ENCODE measurements around the gene FSD1.
"Not testable (repeated sequence)": the region's sequence is repeated elsewhere in the genome, so short reads cannot be mapped to it uniquely, and the experiment has no call there.

Gene FSD1

GRCh38 chr19:4304538-4305256 is at the start of gene FSD1:
Gene FSD1 (plus strand): TSS chr19:4304598. CDS start chr19:4304747, 149 bp downstream.
- FAIRE-seq (no peak), DNase-seq (ENCODE audit: insufficient read length, low spot score) (peak; percentile 97)
- peak; percentile 31 for TF ChIP-seq POLR2A (IDR thresholded peaks at IDR 0.05; ENCODE audit: low read depth, low read length)

DNA sequence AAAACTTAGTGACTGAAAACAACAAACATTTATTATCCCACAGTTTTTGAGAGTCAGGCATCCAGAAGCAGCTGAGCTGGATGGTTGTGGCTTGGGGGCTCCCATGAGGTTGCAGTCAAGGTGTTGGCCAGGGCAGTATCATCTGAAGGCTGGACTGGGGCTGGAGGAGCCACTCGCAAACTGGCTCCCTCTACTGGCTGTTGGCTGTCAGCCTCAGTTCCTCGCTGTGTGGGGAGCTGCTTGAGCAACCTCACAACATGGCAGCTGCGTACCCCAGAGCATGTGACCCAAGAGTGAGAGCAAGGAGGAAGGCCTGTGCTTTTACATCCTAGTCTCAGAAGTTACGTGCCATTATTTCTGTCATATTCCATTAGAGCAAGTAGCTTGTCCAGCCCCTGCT is 47.8 kb upstream of the FSD1 start:
- no peak for TF ChIP-seq POLR2A (IDR thresholded peaks at IDR 0.05; ENCODE audit: low read depth, low read length)
- DNase-seq (ENCODE audit: insufficient read length, low spot score) (no peak), FAIRE-seq (no peak)

DNA sequence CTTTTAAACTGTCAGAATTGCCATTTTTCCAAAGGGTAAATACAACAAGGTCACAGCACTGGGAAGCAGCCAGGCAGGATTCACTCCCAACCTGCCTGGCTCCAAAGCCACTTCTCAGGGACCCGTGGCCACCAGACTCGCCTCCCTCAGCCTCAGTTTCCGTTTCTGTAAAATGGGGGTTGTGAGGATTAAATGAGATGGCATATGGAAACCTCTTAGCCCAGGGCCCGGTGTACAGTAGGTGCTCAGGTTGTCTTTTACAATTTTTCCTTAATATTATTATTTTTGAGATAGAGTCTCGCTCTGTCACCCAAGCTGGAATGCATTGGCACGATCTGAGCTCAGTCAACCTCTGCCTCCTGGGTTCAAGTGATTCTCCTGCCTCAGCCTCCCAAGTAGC is 47.4 kb upstream of the FSD1 start:
- no peak for DNase-seq (ENCODE audit: insufficient read length, low spot score)
- TF ChIP-seq POLR2A (IDR thresholded peaks at IDR 0.05; ENCODE audit: low read depth, low read length), result no peak
- FAIRE-seq, result no peak

DNA sequence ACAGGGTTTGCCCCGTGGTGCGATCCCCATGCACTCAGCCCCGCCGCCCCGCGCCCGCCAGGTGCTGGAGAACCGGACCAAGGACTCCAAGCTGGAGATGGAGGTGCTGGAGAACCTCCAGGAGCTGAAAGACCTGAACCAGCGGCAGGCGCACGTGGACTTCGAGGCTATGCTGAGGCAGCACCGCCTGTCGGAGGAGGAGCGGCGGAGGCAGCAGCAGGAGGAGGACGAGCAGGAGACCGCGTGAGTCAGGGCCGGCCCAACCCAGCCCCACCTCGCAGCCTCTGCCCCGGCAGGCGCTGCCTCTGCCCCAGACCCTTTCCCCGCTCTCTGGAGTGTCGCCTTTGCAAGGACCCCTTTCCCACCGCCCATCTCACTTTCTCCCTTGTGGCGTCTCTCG is 46.2 kb upstream of the FSD1 start:
- FAIRE-seq (no peak), DNase-seq (ENCODE audit: insufficient read length, low spot score) (no peak)
- TF ChIP-seq POLR2A (IDR thresholded peaks at IDR 0.05; ENCODE audit: low read depth, low read length), result no peak

DNA sequence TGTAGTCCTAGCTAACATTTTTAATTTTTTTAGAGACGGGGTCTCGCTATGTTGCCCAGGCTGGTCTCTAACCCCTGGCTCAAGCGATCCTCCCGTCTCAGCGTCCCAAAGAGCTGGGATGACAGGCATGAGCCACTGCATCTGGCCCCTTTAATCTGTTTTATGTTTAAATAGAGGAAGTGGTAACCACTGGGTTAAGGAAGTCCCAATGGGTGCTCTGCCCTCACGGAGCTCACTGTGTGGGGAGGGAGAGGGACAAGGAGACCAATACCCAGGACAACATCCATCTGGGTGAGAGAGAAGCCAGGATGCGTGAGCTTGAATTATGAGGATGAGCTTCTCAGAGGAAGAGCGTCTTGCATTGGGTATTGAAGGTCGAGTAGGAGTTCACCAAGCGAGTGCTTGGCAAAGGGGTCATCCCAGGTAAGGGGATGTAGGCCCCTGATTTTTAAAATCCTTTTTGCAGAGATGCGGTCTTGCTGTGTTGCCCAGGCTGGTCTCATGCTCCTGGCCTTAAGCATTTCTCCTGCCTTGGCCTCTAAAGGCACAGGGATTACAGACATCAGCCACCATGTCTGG is 43.7 kb upstream of the FSD1 start:
- DNase-seq (ENCODE audit: insufficient read length, low spot score), result no peak
- no peak for TF ChIP-seq POLR2A (IDR thresholded peaks at IDR 0.05; ENCODE audit: low read depth, low read length)
- FAIRE-seq, result no peak

GRCh38 chr19:4264812-4265211 is 39.6 kb upstream of the FSD1 start:
- no peak for DNase-seq (ENCODE audit: insufficient read length, low spot score)
- no peak for TF ChIP-seq POLR2A (IDR thresholded peaks at IDR 0.05; ENCODE audit: low read depth, low read length)
- no peak for FAIRE-seq

- TF ChIP-seq POLR2A (IDR thresholded peaks at IDR 0.05; ENCODE audit: low read depth, low read length), result no peak
- no peak for FAIRE-seq
- DNase-seq (ENCODE audit: insufficient read length, low spot score), result no peak
Observed at GRCh38 chr19:4266253-4267000, 38.0 kb upstream of the FSD1 start.

DNA sequence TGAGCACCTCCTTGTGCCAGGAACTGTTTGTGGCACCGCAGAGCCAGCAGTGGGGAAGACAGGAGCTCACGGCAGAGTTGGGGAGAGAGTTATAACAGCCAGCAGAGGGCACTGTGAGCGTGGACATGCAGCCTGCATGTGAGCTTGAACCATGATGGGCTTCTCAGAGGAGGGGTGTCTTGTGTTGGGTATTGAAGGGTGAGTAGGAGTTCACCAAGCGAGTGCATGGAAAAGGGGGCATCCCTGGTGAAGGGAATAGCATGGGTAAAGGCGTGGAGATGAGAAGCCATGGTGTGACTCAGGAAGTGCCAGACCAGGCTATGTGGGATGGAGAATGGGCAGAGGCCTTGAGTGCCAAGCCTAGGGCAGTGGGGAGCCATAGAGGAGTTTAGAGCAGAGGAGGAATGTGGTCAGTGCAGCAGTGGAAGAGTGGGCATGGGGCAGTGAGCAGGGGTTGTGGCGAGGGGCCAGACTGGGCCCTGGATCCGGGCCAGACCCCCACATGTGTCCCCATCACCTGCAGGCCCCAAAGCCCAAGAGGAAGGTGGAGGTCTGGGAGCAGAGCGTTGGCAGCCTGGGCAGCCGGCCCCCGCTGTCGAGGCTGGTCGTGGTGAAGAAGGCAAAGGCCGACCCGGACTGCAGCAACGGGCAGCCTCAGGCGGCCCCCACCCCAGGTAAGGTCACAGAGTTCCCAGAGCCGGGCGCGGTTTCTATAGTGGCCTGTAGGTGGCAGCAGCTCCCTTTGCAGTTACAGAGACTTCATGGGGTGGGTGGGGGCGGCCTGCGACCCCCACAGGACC is 37.1 kb upstream of the FSD1 start:
- no peak for TF ChIP-seq POLR2A (IDR thresholded peaks at IDR 0.05; ENCODE audit: low read depth, low read length)
- peak; percentile 82 for DNase-seq (ENCODE audit: insufficient read length, low spot score)
- peak; percentile 23 for FAIRE-seq

DNA sequence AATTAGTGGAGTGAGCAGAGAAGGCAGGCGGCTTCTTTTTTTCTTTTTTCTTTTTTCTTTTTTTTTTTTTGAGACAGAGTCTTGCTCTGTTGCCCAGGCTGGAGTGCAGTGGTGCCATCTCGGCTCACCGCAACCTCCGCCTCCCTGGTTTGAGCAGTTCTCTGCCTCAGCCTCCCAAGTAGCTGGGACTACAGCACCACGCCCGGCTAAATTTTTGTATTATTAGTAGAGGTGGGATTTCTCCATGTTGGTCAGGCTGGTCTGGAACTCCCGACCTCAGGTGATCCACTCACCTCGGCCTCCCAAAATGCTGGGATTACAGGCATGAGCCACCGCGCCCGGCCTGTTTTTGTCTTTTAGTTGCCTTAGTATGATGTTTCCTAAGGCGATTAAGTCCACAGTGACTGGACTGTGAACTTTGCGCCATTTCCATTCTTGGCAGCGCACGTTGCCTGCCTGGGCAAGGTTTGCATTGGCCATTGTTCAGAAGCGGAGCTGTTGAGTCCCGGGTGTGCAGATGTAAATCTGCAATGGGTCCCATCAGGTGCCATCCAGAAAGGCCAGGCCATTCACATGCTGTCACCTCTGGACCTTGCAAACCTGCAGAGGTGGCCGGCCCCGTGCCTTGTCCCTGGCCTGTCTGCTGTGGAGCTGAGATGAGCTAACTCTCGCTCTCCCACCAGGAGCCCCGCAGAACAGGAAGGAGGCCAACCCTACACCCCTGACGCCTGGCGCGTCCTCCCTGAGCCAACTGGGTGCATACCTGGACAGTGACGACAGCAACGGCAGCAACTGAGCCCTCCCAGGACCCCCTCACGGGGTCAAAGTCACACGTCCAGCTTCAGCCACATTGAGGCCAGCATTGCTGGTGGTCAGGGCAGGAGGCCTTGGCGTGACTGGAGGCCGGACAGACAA is 36.2 kb upstream of the FSD1 start:
- DNase-seq (ENCODE audit: insufficient read length, low spot score) (no peak), FAIRE-seq (no peak)
- TF ChIP-seq POLR2A (IDR thresholded peaks at IDR 0.05; ENCODE audit: low read depth, low read length), result no peak

DNA sequence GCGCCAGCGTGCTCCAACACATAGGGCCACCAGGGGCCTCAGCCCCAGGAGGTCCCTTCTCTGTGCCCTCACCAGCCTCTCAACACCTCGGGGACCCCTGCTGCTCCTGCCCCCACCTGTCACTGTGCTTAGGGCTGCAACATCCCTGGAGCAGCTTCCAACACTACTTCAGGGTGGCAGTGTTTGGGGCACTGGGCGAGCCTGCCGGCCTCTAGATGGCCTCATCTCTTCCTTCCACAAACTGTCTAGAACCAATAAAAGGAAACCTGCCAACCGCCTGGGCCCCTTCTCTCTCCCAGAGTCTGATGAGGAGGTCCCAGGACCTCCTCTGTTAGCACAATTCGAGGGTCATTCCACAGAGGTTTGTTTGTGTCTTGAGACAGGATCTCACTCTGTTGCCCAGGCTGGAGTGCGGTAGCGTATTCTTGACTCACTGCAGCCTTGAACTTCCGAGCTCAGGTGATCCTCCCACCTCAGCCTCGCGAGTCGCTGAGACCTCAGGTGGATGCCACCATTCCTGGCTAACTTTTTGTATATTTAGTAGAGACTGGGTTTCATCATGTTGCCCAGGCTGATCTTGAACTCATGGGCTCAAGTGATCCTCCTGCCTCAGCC is 35.5 kb upstream of the FSD1 start:
- no peak for TF ChIP-seq POLR2A (IDR thresholded peaks at IDR 0.05; ENCODE audit: low read depth, low read length)
- FAIRE-seq (no peak), DNase-seq (ENCODE audit: insufficient read length, low spot score) (no peak)

DNA sequence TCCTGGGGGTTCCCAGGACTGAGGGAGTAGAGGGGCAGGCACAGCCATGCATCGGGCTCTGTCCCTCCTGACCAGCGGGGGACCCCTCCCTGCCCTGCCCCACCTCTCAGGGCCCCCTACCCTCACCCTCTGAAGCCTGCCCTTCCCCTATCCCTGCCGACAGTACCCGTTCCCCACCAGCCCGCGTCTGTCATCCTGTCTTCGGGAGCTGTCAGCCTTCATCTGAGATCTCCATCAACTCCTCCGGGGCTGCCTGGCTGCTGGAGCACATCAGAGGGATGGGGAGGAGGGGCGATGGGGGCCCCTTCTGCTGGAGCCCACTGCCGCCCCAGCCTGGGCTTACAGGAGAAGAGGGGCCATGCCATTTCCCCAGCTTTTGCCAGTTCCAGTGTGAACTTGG is 31.5 kb upstream of the FSD1 start:
- no peak for FAIRE-seq
- no peak for TF ChIP-seq POLR2A (IDR thresholded peaks at IDR 0.05; ENCODE audit: low read depth, low read length)

DNA sequence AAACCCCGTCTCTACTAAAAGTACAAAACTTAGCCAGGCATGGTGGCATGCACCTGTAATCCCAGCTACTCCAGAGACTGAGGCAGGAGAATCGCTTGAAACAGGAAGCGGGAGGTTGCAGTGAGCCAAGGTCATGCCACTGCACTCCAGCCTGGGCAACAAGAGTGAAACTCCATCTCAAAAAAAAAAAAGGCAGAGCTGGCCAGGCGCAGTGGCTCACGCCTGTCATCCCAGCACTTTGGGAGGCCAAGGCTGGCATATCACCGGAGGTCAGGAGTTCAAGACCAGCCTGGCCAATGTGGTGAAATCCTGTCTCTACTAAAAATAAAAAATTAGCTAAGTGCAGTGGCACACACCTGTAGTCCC is 30.1 kb upstream of the FSD1 start:
- not testable (repeated sequence) for DNase-seq (ENCODE audit: insufficient read length, low spot score); FAIRE-seq

More for the DNA sequence above, 31.5 kb upstream of the FSD1 start:
- DNase-seq (ENCODE audit: insufficient read length, low spot score), result no peak

Measured in H54 (cell line).